Neutrophil (primary cell): Measurements from ENCODE around the gene LIPN.

Experiments
- H3K27ac ChIP-seq: fragments of 200-600 bp; sonication (generic); 2 replicates; pipeline ENCODE4 v1.5.1; 2016; ENCODE audit warnings: mild to moderate bottlenecking, moderate library complexity
- H3K27me3 ChIP-seq: fragments of 200-600 bp; sonication (generic); 2 replicates; pipeline ENCODE4 v1.6.0; 2016; ENCODE audit warnings: mild to moderate bottlenecking
- H3K36me3 ChIP-seq: fragments of 200-600 bp; sonication (generic); 2 replicates; pipeline ENCODE4 v1.5.1; 2017
- H3K4me1 ChIP-seq, 2 experiments: fragments of 200-600 bp in 1 of 2; sonication (generic) in 1 of 2; 1 replicate in 1 of 2; 2 replicates in 1 of 2; pipeline versions ENCODE4 v1.5.1 to v1.6.1; 2013 to 2016; ENCODE audit warnings: low read depth in 1 of 2, low read length in 1 of 2, mild to moderate bottlenecking in 1 of 2, moderate library complexity in 1 of 2; ENCODE audit not compliant: control insufficient read depth in 1 of 2, insufficient read depth in 1 of 2
- H3K4me3 ChIP-seq, 2 experiments: fragments of 200-600 bp in 1 of 2; sonication (generic) in 1 of 2; 1 replicate in 1 of 2; 2 replicates in 1 of 2; pipeline ENCODE4 v1.5.1; 2013 to 2016; ENCODE audit warnings: low read depth in 1 of 2, low read length in 1 of 2, mild to moderate bottlenecking in 1 of 2, moderate library complexity in 1 of 2
- H3K9me3 ChIP-seq: fragments of 200-600 bp; sonication (generic); 2 replicates; pipeline ENCODE4 v1.5.1; 2016
- TF ChIP-seq, protein P1 (sequence below): fragments of 200-600 bp; sonication (generic); IDR thresholded peaks from 2 replicates; pipeline ENCODE4 v1.5.1; 2016; ENCODE audit warnings: antibody characterized with exemption

LIPN gene

DNA sequence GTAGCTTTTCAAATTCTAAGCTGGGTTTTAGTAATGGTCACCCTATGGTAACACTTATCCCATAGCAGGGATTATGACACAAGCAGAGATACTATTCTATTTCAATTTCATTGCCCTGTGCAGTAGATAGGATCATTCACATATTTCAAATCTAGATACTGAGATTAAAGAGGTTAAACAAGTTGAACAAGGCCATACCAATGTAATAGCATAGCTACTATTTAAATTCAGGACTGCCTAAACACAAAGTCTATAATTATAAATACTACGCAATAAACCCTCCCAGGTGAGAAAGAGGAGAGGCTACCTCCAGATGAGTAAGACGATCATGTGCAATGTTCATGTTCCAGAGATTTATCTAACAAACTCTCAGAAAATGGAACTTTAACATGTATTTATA is 43.8 kb downstream of the LIPN start:
- Histone ChIP-seq H3K36me3 (no peaks in the 10 kb centered on the region), H3K4me3 (no peak overlapping the region), H3K27ac (no peak overlapping the region), H3K9me3 (no peaks in the 10 kb centered on the region), H3K4me1 (no peaks in the 10 kb centered on the region), H3K27me3 (peaks cover 41% of the 10 kb centered on the region)
- TF ChIP-seq, protein P1, sequence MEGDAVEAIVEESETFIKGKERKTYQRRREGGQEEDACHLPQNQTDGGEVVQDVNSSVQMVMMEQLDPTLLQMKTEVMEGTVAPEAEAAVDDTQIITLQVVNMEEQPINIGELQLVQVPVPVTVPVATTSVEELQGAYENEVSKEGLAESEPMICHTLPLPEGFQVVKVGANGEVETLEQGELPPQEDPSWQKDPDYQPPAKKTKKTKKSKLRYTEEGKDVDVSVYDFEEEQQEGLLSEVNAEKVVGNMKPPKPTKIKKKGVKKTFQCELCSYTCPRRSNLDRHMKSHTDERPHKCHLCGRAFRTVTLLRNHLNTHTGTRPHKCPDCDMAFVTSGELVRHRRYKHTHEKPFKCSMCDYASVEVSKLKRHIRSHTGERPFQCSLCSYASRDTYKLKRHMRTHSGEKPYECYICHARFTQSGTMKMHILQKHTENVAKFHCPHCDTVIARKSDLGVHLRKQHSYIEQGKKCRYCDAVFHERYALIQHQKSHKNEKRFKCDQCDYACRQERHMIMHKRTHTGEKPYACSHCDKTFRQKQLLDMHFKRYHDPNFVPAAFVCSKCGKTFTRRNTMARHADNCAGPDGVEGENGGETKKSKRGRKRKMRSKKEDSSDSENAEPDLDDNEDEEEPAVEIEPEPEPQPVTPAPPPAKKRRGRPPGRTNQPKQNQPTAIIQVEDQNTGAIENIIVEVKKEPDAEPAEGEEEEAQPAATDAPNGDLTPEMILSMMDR = no peak

DNA sequence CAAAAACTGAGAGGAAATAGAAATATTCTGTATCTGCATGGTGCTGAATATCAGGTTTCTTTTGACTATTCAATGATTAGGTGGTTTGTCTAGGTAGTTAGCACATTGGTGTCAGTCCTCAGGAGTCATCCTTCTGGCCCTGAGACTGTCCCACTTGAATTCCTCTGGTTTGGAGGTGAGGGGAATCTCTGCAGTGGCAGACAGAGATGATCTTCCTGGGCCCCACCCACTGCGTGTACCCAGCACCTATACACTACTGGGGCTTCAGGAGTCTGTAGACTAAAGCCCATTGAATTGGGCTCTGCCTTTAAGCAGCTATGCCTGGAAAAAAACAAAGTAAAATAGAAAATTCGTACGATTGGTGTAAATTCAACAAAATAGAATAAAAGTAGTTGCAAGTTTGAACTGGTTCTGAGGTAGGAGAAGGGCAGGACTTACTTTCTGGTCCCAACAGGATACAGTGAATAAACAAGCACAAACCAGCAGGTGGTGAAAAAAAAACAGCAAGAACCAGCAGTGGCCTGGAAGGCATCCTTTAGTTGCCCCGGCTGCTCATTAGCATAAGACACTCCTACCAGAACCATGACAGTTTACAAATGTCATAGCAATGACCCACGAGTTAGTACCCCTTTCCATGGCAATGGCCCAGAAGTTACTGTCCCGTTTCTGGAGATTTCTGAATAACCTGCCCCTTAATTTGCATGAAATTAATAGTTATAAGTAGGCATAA is 44.4 kb downstream of the LIPN start:
- no peak overlapping the region for H3K4me3 ChIP-seq
- TF ChIP-seq, protein P1 = no peak
- no peaks in the 10 kb centered on the region for H3K4me1 ChIP-seq
- H3K9me3 ChIP-seq = no peaks in the 10 kb centered on the region
- H3K27ac ChIP-seq = no peak overlapping the region
- H3K36me3 ChIP-seq = no peaks in the 10 kb centered on the region
- H3K27me3 ChIP-seq = peaks cover 36% of the 10 kb centered on the region

DNA sequence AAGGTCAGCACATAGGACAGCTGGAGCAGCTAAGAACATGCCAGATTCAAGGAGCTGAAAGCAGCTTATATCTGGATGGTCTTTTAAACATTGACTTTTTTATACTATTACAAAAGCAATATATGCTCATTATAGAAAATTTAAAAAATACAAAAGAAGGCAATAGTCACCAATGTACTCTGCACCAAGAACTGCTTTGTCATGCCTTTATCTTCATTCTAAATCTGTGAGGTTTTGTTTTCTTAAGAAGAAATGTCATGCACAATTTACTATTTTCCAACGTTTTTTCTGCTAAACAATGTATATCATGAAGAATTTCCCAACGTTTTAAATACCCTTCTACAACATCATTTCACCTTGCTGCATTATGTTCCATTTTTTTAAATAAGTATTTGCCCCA is 45.5 kb downstream of the LIPN start:
- Histone ChIP-seq H3K27me3 (peaks cover 25% of the 10 kb centered on the region), H3K36me3 (no peaks in the 10 kb centered on the region)

DNA sequence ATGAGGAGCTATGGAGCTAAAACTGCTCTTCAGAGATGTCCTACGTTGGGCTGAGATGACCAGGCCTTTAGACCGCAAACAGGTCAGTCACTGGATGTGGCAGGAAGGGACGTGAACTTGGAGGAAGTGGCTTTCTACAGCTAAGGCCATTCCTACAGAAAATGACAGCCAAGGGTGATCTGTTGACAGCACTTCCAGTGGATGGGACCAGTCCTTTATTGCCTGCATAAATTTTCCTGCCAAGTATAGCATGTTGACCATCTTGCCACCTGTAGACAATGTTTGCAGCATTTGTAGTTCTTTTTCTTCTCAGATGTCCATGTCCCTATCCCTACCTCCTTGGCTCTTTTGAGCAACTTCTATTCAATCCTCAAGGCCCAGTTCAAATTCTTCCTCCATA is 46.1 kb downstream of the LIPN start:
- TF ChIP-seq, protein P1 = no peak
- Histone ChIP-seq H3K4me1 (no peaks in the 10 kb centered on the region), H3K27ac (no peak overlapping the region), H3K36me3 (no peaks in the 10 kb centered on the region), H3K27me3 (peaks cover 20% of the 10 kb centered on the region), H3K9me3 (no peaks in the 10 kb centered on the region), H3K4me3 (no peak overlapping the region)

More for the DNA sequence above, 45.5 kb downstream of the LIPN start:
- TF ChIP-seq, protein P1 = no peak
- Histone ChIP-seq H3K27ac (no peak overlapping the region), H3K4me1 (no peaks in the 10 kb centered on the region), H3K4me3 (no peak overlapping the region), H3K9me3 (no peaks in the 10 kb centered on the region)

DNA sequence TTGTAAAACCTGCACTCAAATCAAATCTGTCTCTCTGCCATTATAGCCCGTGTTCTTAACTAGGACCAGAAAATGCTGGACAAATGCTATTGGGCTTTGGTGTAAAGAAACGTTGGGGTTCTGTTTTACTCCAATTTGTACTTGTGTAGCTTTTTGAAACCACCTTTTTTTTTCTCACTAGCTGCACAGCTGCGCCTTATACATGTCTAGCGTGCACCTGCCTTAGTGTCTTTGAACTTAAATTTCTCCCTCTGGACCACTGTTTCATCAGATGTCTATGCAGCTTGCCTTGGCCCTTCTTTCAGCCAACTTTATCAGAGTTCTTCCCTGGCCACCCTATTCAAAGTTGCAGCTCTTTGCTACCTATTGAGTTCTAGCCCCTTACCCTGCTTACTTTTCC is 49.8 kb downstream of the LIPN start:
- Histone ChIP-seq H3K27me3 (no peaks in the 10 kb centered on the region), H3K27ac (no peak overlapping the region), H3K4me3 (no peak overlapping the region), H3K4me1 (no peaks in the 10 kb centered on the region), H3K9me3 (no peaks in the 10 kb centered on the region), H3K36me3 (no peaks in the 10 kb centered on the region)
- TF ChIP-seq, protein P1 = no peak
